NCI-H748 (cell line): ENCODE data around the gene DOK4.
A peak's percentile ranks its signal among the peaks of the same experiment; 100 is the strongest.
"Not testable (repeated sequence)": the region's sequence is repeated elsewhere in the genome, so short reads cannot be mapped to it uniquely, and the experiment has no call there.

Experiments used
- DNase-seq: peaks from one replicate; lab custom pipeline; 2025; ENCODE audit not compliant: unreplicated experiment; lab: John Stamatoyannopoulos, UW

Gene DOK4

DNA sequence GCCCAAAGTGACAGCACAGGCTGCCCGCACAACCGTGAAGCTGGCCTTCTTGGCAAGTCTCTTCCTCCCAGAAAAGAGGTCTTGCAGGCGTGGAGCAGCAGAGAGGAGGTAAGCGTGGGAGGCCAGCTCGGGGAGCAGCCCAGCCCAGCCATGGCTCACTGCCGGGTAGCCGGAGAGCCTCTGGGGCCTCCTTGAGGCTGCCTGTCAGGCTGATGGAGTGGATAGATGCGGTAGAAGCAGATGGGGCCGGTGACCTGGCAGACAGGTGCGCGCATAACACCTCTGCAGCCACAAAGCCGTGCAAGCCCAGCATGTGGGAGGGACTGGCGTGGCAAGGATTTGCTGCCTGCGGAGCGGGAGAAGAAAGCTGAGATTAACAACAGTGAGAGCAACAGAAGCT, 17.1 kb upstream of the DOK4 start:
- DNase-seq = peak; percentile 65

DNA sequence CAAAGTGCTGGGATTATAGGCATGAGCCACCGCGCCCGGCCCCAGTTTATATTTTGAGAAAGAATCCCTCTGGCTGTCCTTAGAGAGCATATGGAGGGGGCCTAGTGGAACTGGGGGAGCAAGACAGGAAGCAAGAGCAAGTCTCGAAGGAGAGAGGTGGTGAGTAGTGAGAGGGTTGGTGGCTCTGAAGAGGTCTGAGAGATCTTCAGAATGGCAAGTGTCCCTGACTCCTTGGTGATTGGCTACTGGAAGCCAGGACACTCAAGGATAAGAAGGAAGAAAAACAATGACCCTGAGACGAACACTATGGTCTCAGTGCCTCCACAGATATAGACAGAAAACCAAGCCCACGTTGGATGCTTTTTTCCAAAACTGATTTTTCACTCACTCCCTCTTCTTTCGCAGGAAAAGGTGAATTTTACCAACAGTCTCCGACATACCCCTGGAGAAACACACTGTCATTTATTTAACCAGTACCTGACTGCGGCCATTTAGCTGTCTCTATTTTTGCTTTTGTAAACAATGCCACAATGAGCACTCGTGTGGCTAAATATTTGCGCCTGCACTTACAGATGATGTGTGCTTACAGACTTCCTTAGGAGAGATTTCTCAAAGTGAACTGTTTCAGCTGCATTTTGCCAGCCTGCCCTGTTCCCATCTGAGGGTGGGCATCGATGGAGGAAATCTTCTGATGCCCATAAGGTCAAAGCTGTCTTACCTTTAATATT, 15.9 kb upstream of the DOK4 start:
- DNase-seq = peak; percentile 60

DNA sequence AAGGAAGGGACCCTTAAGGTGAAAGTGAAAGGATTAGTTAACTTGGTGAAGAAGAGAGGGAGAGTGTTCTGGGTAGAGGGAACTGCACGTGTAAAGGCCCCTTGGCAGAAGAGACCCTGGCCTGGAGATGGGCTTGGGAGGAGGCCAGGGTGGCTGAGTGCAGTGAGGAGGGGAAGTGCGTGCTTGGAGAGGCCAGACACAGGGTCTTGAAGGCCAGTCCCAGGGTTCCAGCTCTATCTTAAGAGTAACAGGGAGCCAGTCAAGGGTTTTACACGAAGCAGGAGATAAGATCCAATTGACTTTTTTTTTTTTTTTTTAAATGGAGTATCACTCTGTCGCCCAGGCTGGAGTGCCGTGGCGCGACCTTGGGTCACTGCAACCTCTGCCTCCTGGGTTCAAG, 15.2 kb upstream of the DOK4 start:
- no peak for DNase-seq

DNA sequence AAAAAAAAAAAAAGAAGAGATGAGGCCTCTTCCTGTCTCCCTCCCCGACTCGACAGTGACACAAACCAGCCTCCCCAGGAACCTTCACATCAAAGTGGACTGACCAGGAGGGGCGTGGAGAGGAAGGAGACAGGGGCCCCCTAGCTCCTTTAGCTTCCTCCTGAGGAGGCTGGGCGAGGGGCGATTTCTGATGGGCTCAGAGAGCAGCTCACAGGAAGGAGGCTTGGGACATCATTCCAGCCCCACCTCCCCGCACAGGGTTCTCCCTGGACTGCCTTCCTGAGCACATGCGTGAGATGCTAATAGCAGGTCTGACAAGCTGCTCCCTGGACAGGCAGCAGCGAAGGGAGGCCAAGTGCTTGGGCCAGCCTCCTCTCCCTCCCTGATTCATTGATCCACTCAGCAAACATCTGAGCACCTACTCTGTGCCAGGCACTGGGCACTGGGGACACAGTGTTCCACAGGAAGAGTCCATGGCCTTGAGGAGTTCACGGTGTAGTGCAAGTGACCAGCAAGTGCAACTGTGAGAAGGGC, 14.4 kb upstream of the DOK4 start:
- no peak for DNase-seq

DNA sequence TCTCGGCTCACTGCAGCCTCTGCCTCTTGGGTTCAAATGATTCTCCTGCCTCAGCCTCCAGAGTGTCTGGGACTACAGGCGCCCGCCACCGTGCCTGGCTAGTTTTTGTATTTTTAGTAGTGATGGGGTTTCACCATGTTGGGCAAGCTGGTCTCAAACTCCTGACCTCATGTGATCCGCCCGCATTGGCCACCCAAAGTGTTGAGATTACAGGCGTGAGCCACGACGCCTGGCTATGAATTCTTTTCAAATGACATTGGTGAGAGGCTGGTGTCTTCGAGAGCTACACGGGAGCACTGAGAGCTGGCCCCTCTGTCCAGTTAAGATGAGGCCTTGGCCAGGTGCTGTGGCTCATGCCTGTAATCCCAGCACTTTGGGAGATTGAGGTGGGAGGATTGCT, 13.6 kb upstream of the DOK4 start:
- not testable (repeated sequence) for DNase-seq

DNA sequence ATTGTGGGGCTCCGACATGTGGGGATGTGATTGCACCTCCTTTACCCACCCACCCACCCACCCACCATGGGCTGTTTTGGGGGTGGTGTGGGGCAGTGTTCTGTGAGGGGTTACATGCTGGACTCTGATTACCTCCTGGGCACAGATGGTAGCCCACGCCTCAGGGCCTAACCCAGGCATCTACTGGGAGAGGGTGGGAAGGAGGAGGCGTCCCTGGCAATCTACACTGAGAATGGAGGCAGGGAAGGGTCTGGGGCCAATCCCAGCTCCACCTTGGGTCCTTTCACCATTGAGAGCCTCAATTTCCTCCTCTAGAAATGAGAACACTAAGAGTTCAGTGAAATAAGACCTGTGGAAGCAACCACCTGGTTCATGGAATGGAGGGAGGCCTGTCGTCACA, 11.7 kb upstream of the DOK4 start:
- no peak for DNase-seq

DNA sequence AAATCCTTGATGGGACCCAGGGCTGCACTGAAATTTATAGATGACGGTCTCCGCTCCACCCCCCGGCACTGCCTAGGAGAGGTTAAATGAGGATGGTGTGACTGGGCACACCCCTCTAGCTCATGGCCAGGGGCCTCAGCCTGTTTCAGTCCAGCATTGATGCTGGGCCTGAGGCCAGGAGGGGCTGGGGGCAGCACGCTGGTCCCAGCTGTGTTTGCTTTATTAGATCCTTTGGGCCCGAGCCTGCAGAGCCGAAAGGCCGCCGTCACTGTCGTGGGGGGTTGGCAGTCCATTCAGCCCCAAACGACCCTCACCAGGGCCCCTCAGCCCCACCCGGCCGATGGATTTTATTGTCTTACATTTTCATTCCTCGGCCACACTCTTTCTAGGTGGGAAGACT, 10.8 kb upstream of the DOK4 start:
- DNase-seq = no peak

DNA sequence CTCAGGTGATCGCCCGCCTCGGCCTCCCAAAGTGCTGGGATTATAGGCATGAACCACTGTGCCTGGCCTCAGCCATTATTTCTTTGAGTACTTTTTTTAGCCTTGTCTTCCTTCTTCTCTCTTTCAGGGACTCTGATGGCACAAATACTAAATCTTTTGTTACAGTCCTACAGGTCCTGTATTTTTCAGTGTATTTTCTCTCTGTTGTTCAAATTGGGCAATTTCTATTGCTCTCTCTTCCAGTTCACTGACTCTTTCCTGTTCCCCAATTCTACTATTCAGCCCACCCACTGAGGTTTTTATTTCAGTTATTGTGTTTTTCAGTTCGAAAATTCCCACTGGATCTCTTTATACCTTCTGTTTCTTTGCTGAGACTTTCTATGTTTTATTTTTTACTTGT, 7.5 kb upstream of the DOK4 start:
- DNase-seq = no peak

DNA sequence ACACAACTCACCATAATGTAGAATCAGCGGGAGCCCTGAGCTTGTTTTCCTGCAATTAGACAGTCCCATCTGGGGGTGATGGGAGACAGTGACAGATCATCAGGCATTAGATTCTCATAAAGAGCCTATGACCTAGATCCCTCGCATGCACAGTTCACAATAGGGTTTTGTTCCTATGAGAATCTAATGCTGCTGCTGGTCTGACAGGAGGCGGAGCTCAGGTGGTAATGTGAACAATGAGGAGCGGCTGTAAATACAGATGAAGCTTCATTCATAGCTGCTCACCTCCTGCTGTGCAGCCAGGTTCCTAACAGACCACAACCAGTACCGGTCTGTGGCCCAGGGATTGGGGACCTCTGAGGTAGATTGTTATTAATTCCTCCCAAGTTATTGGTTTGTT, 2.9 kb upstream of the DOK4 start:
- peak; percentile 3 for DNase-seq

DNA sequence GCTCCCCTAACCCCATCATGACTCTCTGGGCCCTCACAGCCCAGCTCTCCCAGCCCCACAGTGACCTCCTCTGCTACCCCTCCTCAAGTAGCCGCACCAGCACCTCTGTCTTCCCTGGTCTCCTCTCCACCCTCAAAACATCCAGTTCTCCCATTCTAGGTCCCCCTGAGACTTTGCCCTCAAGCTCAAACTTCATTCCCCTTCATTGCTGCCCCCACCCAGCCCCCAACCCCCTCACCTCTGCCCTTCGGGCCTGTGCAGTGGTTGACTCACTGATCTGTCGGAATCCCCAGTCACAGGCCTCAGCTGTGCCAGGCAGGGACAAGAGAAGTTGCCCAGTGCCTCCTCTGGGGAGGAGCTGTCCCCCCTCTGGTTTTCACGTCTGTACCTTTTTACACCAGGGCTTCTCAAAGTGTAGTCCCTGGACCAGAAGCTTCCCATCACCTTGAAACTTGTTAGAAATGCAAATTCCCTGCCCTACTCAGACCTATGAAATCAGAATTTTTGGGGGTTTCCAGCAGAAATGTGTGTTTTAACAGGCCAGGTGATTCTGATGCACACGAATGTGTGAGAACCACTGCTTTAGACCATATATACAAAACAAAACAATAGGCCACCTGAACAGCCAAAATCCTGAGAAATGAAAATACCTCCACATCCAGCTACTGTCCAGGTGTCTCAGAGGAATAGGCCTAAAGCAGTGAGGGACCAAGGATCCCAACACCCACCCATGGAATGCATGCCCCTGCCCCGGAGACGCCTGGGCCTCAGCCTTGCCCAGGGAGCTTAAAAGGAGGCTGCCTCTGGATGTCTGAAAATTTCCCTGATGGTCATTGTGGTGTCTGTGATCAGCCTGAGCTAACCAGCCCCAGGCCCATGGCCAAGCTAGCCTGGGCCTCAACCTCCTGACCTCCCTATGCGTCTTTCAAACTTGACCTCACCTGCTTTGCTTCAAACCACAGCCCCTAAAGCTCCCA, 853 bp upstream of the DOK4 start:
- DNase-seq = no peak

DNA sequence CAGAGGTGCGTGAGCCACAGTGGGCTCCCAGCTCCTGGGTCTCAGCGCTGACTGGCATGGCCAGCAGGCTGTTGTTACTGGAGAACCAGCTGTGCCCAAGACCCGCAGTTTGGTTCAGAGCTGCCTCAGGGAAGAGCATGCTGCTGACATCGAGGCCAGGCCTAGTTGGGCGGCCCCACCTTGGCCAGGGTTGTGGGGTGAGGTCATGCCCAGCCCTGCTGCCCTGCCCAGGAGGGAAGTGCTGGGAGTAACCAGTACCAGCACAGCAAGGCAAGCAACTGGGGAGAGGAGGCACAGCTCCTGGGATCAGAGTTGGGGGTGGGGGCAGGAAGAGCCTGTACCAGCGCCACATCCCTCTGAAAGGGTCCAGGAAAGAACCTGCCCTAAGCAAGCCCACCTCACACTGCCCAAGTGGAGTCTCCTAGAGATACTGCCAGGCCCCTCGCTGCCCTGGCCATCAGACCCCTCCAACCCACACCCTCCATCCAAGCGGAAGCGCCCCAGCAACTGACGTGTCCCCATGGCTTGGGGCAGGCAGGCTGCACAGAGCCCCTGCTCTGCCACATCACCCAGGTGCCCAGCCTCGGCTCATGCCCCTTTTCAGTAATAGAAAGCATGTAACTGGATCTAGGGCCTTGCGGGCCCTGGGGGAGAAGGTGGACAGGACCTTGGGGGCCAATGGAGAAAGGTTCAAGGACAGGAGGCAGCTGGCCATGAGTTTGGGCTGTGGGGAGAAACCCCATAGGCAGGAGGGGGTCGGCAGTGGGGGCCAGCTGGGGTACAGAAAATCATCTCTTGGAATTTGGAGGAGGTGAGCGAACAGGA, 990 bp downstream of the DOK4 start:
- no peak for DNase-seq

DNA sequence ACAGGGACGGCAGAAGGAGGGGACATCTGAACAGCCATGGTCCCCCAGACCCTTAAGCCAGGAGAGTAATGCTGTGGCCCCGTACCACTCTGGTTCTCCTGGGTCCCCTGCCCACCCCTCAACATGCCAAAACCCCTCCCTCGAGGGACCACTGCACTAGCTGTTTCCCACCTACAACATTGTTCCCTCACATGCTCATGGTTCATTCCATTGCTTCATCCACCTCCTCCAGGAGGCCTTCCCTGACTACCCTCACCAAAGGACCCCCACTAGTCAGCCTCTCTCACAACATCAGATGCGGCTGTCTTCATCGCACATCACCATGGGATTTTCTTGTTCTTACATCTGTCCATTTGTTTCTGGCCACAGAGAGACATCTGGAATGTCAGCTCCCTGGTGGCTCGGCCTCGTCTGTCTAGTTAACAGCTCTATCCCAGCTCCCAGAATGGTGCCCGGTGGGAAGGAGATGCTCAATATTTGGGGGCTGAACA, 1.7 kb downstream of the DOK4 start:
- DNase-seq = no peak

DNA sequence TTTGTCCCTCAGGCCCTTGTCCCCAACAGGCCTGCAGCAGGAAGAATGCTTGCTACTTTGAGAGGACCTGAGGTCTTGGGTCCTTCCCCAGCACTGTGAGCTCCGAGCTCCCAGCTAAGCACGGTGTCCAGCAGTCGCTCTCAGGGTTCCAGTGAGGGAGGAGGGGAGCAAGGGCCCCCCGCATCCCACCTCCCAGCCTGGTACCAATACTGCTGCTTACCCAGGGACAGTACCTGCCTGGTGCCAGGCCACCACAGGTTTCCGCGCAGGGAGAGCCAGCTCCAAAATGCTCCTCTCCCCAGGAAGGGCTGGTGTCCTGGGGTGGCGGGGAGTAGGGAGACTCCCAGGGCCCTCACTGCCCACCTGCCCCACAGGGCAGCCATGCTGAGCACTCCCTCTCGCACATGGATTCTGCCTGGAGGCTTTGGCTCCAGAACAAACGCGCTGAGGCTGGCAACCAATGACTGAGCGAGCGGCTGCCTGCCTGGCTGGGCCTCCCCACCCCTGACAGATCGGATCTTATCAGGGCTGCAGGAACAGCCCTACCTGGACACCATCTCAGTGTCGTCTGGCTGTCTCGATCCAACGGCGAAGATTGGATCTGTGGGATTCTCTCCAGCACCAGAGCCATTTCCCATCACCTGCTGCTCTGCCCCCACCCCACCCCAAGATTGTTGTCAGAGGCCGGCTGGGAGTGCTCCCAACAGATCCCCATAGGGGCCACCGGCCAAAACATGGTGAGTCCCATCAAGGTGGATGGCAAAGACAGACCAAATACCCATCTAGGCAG, 2.4 kb downstream of the DOK4 start:
- no peak for DNase-seq

DNA sequence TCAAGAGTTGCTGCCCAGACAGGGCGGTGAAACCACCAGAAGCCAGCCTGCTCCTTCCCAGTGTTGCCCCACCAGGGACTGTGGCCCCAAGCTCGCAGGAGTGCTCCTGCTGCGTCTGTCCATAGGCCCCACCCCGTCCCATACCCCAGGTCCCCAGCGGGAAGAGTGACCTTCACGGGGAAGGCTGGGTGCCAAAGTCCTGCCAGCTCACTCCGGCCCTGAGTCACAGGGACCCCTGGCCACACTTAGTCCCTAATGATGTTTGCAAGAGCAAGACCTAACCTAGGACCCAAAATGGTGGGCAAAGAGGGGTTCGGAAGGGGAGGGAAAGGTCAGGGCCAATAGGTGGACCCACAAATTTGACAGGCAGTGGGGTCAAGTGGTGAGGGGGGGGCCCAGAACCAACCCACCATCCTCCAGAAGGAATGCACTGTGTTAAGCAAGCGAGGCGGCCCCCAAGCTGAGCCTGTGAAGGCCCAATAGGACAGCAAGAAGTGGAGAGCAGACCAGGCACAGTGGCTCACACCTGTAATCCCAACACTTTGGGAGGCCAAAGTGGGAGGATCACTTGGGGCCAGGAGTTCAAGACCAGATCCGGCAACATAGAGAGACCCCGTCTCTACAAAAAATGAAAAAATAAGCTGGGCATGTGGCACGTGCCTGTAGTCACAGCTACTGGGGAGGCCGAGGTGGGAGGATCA, 3.3 kb downstream of the DOK4 start:
- no peak for DNase-seq

DNA sequence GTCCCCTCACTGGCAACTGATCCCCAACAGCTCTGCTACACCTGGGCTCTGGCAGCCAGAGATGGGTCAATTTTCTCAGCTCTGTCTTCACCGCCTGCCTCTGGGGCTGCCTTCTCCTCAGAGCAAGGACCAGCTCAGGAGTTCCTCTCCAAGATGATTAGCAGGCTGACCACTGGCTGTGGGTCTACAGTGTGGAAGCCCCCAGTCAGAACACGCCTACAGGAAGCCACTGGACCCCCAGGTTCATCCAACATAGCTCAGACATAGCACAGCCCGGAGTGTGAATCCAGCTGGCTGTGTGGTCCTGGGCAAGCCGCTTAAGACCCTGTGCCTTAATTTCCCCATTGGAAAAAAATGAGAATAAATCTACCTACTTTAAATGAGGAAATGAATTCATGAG, 4.9 kb downstream of the DOK4 start:
- no peak for DNase-seq

DNA sequence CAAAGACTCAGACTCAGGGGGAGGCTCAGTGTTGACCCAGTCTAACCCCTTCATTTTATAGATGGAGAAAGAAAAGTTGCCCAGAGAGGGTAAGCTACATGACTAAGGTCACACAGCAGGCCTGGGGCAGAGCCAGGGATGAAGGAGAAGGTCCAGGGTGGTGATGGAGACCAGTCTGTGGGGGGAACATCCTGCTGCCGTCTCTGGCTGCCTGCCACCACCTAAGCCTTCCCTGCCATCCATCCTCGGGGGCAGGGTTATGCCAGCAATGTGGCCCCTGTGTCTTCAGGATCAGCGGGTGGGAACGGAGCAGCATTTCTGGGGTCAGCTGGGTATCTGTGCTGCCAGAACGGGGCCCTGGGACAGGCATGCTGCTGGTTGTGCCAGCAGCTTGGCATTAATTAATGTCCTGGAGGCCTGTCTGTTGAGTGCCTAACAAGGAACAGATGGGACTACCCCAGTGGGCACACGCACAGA, 5.5 kb downstream of the DOK4 start:
- DNase-seq = no peak

DNA sequence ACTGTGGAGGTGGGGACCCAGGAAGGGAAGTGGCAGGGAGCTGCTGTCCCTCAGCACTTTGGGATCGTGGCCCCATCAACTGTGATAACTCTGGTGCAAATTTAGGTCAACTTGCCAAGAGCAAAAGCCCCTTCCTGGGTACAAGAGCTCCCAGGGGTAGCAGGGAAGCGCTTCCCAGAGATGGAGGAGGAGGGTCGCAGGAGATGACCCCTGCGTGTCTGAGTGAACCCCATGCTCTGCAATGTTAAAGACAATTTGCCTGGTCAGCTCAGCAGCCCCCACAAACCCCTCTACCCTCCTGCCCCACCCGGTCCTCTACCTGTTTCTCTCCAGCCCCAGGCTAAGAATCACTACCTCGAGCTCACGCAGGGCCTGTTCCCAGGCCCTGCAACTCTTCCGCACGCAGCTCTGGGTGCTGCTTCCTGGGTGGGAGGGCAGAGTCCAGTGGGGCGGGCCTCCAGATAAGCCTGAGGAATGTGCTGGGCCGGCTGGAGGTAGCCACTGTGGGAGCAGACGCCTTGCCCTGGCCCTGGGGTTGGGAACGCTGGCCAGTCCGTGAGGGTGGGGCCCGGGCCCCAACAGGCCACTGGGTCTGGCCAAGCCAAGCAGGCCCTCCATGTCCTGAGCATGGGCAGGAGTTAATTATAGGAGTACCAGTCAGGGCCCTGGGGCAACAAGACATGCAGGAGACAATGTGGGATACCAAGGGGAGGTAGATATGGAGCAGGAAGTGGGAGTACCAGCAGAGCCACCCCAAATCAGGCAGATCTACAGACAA, 6.1 kb downstream of the DOK4 start:
- no peak for DNase-seq

DNA sequence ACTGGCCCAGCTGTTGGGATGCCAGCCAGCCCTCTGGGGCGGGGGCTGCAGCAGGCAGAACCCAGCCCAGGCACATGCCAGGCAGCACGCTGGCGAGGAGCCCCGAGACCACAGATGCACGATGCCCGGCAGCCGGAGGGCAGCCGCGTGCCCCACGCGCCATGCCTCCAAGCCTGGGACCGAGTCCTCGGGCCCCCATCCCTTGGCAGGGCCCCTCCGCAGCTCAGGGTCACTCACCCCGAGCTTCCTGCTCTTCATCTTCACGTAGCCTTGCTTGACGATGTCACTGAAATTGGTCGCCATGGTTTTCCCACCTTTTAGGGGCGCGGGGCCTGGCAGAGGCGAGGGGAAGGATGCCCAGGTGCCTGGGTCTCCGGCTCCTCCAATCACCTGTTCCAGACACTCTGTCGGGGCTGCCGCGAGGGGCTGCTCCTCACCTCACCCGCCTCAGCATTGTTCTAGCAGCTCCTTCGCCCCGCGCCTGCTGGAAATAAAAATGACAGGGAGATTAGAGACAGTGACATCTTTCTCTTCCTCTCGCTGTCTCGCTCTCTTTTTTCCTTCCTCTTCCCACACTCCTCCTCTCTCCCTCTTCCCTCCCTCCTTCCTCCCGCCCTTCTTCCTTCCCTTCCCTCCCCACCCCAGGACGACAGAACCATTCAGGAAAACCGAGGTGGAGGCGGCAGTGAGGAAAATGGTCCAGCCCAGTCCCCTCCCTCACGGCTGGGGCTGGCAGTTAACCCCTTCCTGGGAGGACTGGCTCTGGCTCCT, 6.9 kb downstream of the DOK4 start:
- DNase-seq = peak; percentile 48
